ENCODE results near the gene TSPAN11. TPM values are rescaled to one million over a fixed set of nuclear protein-coding genes. Genes with fewer than 3 reads are reported as not detected.

TSPAN11 gene
- total and polyA plus RNA-seq, 2 experiments from 2014 or later: 5.2 to 9.6 TPM

DNA sequence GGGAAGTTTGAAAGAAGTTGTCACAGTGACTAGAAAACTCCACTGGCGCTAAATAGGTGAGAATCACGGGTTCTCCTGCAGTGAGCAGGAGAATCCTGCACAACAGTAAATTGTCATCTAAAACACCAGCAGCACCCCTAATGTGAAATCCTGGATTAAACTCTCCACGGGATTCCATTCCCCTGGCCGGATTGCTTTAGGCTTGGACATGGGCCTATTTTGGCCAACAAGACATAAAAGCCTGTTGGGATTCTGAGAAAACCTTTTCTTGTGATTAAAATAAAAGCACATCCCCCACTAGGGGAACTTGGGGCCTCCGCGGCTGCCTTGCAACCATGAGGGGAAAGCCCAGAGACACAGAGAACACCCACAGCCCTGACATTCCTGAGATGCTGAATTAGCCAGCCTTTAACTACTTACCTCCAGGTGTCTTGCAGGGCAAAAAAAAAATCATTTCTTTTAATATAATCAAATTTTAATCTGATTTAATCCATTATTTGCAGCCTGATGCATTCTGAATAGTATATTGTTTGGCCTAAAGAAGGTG lies 21.0 kb upstream of the TSPAN11 start:
- WGBS (ENCODE audit: low lambda C conversion rate, missing lambda C conversion rate): 66% methylated on average over 6 of the region's 6 CpGs
- TF ChIP-seq EZH2 (IDR thresholded peaks at IDR 0.05; ENCODE audit: borderline replicate concordance): no peak
- no peak for TF ChIP-seq EZH2phosphoT487 (IDR thresholded peaks at IDR 0.05; ENCODE audit: low read depth, severe bottlenecking, unreplicated experiment)
- TF ChIP-seq, protein P1, sequence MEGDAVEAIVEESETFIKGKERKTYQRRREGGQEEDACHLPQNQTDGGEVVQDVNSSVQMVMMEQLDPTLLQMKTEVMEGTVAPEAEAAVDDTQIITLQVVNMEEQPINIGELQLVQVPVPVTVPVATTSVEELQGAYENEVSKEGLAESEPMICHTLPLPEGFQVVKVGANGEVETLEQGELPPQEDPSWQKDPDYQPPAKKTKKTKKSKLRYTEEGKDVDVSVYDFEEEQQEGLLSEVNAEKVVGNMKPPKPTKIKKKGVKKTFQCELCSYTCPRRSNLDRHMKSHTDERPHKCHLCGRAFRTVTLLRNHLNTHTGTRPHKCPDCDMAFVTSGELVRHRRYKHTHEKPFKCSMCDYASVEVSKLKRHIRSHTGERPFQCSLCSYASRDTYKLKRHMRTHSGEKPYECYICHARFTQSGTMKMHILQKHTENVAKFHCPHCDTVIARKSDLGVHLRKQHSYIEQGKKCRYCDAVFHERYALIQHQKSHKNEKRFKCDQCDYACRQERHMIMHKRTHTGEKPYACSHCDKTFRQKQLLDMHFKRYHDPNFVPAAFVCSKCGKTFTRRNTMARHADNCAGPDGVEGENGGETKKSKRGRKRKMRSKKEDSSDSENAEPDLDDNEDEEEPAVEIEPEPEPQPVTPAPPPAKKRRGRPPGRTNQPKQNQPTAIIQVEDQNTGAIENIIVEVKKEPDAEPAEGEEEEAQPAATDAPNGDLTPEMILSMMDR (IDR thresholded peaks at IDR 0.05; ENCODE audit: poor library complexity): no peak
- no peak for DNase-seq (ENCODE audit: low spot score)

GRCh38 chr12:30908076-30908721 lies 18.3 kb upstream of the TSPAN11 start:
- peaks cover 10% of the 10 kb centered on the region for H3K4me1 ChIP-seq (ENCODE audit: insufficient read depth)
- WGBS (ENCODE audit: low lambda C conversion rate, missing lambda C conversion rate): 64% methylated on average over 4 of the region's 4 CpGs
- DNase-seq (ENCODE audit: low spot score): no peak
- peak overlapping the region; percentile 27 for H3K4me2 ChIP-seq
- no peaks in the 10 kb centered on the region for H3K79me2 ChIP-seq
- H3K9me2 ChIP-seq (replicated peaks; ENCODE audit: insufficient read depth): no peaks in the 10 kb centered on the region
- no peaks in the 10 kb centered on the region for H3K9me3 ChIP-seq (ENCODE audit: low read depth)
- no peaks in the 10 kb centered on the region for H4K20me1 ChIP-seq (ENCODE audit: insufficient read depth, poor library complexity, severe bottlenecking)
- peak overlapping the region; percentile 87 for H3K27ac ChIP-seq
- H2AFZ ChIP-seq: no peak overlapping the region
- H3K27me3 ChIP-seq: no peaks in the 10 kb centered on the region
- no peaks in the 10 kb centered on the region for H3K36me3 ChIP-seq (replicated peaks; ENCODE audit: insufficient read depth, low read depth)
- H3K4me3 ChIP-seq: no peak overlapping the region
- TF ChIP-seq, protein P1 (IDR thresholded peaks at IDR 0.05; ENCODE audit: poor library complexity): no peak
- no peak for TF ChIP-seq EZH2phosphoT487 (IDR thresholded peaks at IDR 0.05; ENCODE audit: low read depth, severe bottlenecking, unreplicated experiment)
- TF ChIP-seq EZH2 (IDR thresholded peaks at IDR 0.05; ENCODE audit: borderline replicate concordance): no peak

More for the DNA sequence above, 21.0 kb upstream of the TSPAN11 start:
- H3K9me2 ChIP-seq (replicated peaks; ENCODE audit: insufficient read depth): no peaks in the 10 kb centered on the region
- no peak overlapping the region for H2AFZ ChIP-seq
- H3K79me2 ChIP-seq: no peaks in the 10 kb centered on the region
- no peaks in the 10 kb centered on the region for H3K36me3 ChIP-seq (replicated peaks; ENCODE audit: insufficient read depth, low read depth)
- H3K27ac ChIP-seq: no peak overlapping the region
- peaks cover 10% of the 10 kb centered on the region for H3K4me1 ChIP-seq (ENCODE audit: insufficient read depth)
- H4K20me1 ChIP-seq (ENCODE audit: insufficient read depth, poor library complexity, severe bottlenecking): no peaks in the 10 kb centered on the region
- no peak overlapping the region for H3K4me2 ChIP-seq
- H3K27me3 ChIP-seq: no peaks in the 10 kb centered on the region
- H3K9me3 ChIP-seq (ENCODE audit: low read depth): no peaks in the 10 kb centered on the region
- no peak overlapping the region for H3K4me3 ChIP-seq

DNA sequence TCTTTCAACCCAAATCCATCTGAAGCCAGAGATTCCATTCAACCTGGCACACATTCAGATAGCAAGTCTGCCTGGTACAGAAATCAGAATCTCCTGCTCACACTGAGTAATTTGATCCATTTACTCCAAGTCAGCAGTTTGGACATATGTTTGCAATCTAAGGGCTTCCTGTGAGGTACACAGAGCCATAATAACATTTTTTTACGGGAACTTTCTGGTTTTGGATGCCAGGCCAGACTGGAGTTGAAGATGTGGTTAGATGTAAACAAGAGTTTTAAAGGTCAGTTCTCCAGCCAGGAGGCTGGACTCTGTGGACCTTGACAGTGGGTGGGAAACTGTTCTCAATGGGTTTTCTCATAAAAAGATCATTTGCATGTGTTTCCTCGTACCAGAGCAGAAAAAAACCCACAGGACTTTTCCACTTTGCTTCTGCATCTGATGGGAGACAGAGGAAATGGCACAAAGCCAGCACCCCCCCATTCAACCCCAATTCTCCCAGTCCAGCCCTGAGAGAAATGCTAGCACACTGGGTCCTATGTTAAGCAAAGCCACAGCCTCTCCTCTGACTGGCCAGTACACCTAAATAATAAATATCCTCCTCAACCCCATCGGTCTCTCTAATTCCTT lies 17.7 kb upstream of the TSPAN11 start:
- 33% methylated on average over 3 of the region's 3 CpGs for WGBS (ENCODE audit: low lambda C conversion rate, missing lambda C conversion rate)
- TF ChIP-seq, protein P1 (IDR thresholded peaks at IDR 0.05; ENCODE audit: poor library complexity): no peak
- TF ChIP-seq EZH2 (IDR thresholded peaks at IDR 0.05; ENCODE audit: borderline replicate concordance): no peak
- TF ChIP-seq EZH2phosphoT487 (IDR thresholded peaks at IDR 0.05; ENCODE audit: low read depth, severe bottlenecking, unreplicated experiment): no peak
- Histone ChIP-seq H2AFZ (no peak overlapping the region), H4K20me1 (ENCODE audit: insufficient read depth, poor library complexity, severe bottlenecking) (no peaks in the 10 kb centered on the region), H3K9me3 (ENCODE audit: low read depth) (no peaks in the 10 kb centered on the region), H3K36me3 (replicated peaks; ENCODE audit: insufficient read depth, low read depth) (no peaks in the 10 kb centered on the region), H3K27me3 (no peaks in the 10 kb centered on the region), H3K4me3 (no peak overlapping the region), H3K9me2 (replicated peaks; ENCODE audit: insufficient read depth) (no peaks in the 10 kb centered on the region), H3K27ac (peak overlapping the region; percentile 88), H3K4me1 (ENCODE audit: insufficient read depth) (peaks cover 10% of the 10 kb centered on the region), H3K79me2 (no peaks in the 10 kb centered on the region), H3K4me2 (peak overlapping the region; percentile 43)
- peak; percentile 59 for DNase-seq (ENCODE audit: low spot score)

Data from hepatocyte (in vitro differentiated cells).